SK-N-MC (cell line): Measurements from ENCODE around the gene ATP2B1.

Experiments used
- EZH2 ChIP-seq: fragments of 200-600 bp; sonication (generic); IDR thresholded peaks from one replicate; pipeline ENCODE4 v1.6.1; 2017; ENCODE audit warnings: antibody characterized with exemption
- FOXP2 ChIP-seq: optimal IDR thresholded peaks from 2 replicates; pipeline ENCODE3; 2011; ENCODE audit warnings: mild to moderate bottlenecking, moderate library complexity; ENCODE audit not compliant: insufficient read depth; ENCODE audit errors: extremely low read length, control extremely low read depth
- POLR2AphosphoS5 ChIP-seq: IDR thresholded peaks from 2 replicates; pipeline ENCODE4 v1.6.1; 2012; ENCODE audit warnings: mild to moderate bottlenecking, low read depth, low read length, borderline replicate concordance

GRCh38 chr12:89657739-89658138 is 50.9 kb downstream of the ATP2B1 start:
- no peak for TF ChIP-seq POLR2AphosphoS5
- TF ChIP-seq EZH2: no peak
- TF ChIP-seq FOXP2: no peak
